GM18951 (cell line): Measurements from ENCODE around the gene PCSK5.
"Not testable (repeated sequence)": the region's sequence is repeated elsewhere in the genome, so short reads cannot be mapped to it uniquely, and the experiment has no call there.

ENCODE experiments used
- POLR2A ChIP-seq: IDR thresholded peaks from 4 replicates; pipeline ENCODE4 v1.6.1; 2011; ENCODE audit warnings: mild to moderate bottlenecking; ENCODE audit not compliant: insufficient read length, insufficient read depth; ENCODE audit errors: extremely low read depth
- in situ Hi-C: fragments of 300-500 bp; cut with MboI; formaldehyde crosslinking; loops from one replicate; pipeline ENCODE4 v1.12.0; 2022; ENCODE audit warnings: low sequenced_read_pairs, mixed read lengths, inconsistent platforms; ENCODE audit not compliant: unreplicated experiment

PCSK5 gene

DNA sequence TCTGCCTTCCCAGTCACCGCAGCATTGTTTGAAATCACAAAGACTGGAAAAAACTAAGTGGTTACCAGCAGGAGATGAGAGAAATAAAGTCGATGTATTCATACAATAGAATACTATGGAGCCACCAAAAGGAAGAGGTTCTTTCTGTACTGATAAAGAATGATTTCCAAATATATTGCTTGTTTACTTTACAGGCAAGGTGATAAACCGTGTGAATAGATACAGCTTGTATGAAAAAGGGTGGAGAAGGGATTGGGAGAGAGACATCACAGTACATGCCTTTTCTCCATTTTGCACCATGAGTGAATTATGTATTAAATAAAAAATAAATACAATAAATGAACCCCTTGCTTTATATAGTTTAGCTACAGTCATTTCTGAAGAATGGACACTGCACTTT lies 412.1 kb downstream of the PCSK5 start:
- in situ Hi-C loops = no loop called here
- no peak for TF ChIP-seq POLR2A

DNA sequence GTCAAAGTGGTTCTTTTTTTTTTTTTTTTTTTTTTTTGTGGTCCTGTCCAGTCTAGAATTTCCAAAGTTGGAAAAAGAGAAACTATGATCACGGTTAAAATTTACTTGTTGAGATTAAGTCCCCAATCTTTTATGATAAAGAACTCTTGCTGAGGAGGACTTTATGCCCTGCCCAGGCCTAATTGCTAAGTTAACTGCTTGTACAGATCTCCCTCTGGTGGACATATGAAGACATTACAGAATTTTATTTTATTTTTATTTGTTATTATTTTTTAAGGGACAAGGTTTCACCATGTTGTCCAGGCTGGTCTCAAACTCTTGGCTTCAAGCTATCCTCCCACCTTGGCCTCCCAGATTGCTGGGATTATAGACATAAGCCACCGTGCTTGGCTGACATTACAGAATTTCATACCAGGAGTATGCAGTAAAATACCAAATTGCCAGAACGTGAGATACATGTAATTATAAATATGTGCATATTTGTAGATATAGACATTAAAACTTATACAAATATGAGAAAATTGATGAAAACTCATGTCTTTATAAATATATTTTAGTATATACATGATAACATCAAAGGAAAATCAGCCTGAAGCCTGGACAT lies 412.6 kb downstream of the PCSK5 start:
- in situ Hi-C loops = no loop called here
- no peak for TF ChIP-seq POLR2A

DNA sequence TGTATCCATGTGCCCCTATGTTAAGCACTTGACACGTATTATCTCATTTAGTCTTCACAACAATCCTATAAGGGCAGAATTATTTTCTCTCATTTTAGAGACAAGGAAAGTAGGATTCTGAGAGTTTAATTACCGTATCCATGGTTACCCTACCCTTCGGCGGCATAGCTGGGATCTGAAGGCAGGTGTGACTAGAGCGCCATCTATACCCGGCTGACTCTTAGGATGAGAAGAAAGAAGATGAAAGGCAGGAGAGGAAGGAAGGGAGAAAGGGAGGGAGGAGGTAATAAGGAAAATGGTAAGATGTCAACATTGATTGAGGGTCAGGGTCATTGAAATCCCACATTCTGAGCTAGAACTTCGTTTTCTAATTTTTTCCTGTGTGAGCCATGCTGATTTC lies 416.6 kb downstream of the PCSK5 start:
- in situ Hi-C loops = not testable (repeated sequence)

DNA sequence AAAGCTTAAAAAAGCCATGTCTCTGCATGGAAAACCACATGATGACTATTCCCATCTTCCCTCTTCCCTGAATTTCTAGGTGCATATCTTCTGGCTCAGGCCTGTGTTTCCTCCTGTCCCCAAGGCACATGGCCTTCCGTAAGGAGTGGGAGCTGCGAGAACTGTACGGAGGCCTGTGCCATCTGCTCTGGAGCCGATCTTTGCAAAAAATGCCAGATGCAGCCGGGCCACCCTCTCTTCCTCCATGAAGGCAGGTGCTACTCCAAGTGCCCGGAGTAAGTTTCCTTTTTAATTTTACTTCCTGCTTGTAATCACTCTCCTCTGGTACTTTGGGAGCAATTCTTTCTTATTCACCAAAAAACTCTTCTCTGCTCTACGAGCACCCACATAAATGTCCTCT lies 420.1 kb downstream of the PCSK5 start:
- no peak for TF ChIP-seq POLR2A
- in situ Hi-C loops = no loop called here

DNA sequence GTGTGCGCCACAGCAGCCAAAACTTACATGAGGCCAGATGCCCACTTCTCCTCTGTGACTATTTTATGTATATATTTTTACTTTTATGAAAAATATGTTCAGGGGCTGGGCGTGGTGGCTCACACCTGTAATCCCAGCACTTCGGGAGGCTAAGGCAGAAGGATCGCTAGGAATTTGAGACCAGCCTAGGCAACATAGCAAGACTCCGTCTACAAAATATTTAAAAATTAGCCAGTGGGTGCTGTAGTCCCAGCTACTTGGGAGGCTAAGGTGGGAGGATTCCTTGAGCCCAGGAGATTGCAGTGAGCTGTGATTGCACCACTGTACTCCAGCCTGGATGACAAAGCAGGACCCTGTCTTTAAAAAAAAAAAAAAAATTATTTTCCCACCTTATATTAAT lies 420.5 kb downstream of the PCSK5 start:
- TF ChIP-seq POLR2A = no peak
- in situ Hi-C loops = no loop called here

DNA sequence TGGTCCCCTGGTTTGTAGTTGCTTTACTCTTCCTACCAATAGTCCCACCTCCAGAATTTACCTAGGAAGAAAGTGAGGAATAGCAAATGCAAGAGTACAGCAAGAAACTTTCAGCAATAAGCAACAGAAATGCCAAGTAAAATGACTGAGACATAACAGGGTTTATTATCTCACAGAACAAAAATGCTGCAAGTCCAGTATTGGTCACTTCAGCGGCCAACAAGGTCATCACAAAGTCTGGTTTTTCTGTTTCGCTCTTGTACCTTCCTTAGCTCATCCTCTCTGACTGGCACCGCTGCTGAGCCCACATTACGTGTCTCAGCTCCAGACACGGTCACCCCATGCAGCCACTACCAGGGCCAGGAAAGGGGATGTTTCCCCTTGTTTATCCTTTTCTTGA lies 421.1 kb downstream of the PCSK5 start:
- in situ Hi-C loops = no loop called here
- TF ChIP-seq POLR2A = no peak

DNA sequence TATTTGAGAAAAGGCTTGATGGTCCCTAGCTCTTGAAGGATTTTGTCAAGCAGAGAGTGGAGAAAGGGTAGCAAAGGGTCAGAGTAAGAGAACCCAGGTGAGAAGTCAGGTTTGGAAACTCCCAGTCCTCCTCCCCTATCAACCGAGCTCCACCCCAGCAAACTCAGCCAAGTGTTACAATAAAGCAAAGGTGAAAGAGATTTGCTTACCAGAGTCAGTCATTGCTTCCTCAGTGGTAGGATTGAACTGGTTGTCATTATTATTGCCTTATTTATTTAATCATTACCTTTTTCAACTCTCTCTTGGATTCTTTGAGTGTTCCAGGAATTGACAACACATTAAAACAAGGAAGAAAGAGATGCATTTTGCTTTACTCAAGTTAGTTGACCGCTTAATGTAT lies 423.3 kb downstream of the PCSK5 start:
- in situ Hi-C loops = no loop called here
- TF ChIP-seq POLR2A = no peak

DNA sequence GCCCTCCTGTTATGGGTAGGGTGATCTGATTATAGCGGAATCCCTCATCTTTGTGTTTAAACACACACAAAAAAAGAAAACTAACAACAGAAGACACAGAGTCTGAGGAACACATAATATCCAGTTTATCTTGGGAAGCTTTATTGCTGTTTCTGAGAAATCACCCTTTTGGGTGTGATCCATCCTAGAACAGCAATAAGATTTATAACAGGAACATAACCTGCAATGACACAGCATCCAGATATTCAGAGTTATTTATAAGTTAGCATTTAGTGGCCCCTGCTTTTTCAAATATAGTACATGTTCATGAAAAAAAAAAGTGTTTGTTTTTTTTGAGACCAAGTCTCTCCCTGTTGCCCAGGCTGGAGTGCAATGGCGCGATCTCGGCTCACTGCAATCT lies 423.8 kb downstream of the PCSK5 start:
- in situ Hi-C loops = no loop called here
- TF ChIP-seq POLR2A = no peak

DNA sequence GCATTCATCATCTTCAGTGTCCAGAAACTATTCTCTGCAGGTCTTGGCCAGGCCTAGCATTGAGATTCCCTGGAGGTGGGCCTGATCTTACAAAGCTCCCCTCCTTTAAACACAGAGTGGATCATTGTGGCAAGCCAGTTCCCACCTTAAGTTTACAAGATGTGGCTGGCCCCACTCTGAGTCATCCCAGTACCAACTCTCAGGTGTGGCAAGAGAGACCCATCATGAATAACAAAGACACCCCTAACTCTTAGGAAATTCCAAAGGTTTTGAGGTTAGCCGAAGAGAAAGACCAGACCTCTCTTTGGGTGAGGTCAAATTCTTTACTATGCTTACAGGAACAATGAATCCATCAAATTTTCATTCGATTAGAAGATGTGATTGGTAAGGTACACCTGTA lies 425.6 kb downstream of the PCSK5 start:
- in situ Hi-C loops = no loop called here

DNA sequence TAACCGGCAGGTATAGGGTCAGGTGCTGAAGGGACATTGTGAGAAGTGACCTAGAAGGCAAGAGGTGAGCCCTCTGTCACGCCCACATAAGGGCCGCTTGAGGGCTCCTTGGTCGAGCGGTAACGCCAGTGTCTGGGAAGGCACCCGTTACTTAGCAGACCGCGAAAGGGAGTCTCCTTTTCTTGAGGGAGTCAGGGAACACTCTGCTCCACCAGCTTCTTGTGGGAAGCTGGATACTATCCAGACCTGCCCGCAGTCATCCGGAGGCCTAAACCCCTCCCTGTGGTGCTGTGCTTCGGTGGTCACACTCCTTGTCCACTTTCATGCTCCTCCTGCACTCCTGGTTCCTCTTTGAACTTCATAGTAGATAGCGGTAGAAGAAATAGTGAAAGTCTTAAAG lies 429.0 kb downstream of the PCSK5 start:
- in situ Hi-C loops = not testable (repeated sequence)

More for the DNA sequence above, 425.6 kb downstream of the PCSK5 start:
- no peak for TF ChIP-seq POLR2A

DNA sequence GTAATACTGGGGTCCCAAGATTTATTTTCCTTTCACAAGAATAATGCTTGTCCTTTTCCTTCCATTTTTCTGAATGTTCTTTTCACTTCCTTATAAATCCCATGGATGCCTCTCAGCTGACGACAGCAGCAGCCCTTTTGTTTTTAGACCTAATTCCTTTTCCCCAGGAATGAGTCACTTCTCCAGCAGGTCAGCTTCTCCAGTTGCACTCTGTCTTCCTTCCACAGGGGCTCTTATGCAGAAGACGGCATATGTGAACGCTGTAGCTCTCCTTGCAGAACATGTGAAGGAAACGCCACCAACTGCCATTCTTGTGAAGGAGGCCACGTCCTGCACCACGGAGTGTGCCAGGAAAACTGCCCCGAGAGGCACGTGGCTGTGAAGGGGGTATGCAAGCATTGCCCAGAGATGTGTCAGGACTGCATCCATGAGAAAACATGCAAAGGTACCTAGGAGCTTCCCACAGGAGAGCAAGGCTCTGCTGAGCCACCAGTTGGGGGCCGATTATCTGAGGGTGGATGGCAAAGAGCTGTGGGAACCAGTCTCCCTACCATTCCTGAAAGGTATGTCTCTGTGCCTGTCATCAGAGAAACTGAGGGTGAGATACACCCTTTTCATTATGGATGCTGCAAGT lies 430.8 kb downstream of the PCSK5 start:
- in situ Hi-C loops = no loop called here
- TF ChIP-seq POLR2A = no peak

DNA sequence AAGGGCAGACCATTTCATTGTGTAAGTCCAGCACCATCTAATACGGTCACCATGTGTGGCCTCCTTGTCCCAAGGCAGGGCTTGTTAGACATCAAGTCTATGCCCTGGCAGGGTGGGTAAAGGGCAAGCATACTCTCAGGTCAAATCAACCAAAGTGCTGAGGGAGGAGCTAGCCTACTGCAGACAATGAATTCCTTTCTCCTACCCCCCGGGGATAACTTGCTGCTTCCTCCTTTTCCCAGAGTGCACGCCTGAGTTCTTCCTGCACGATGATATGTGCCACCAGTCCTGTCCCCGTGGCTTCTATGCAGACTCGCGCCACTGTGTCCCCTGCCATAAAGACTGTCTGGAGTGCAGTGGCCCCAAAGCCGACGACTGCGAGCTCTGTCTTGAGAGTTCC lies 432.3 kb downstream of the PCSK5 start:
- in situ Hi-C loops = no loop called here
- TF ChIP-seq POLR2A = no peak

DNA sequence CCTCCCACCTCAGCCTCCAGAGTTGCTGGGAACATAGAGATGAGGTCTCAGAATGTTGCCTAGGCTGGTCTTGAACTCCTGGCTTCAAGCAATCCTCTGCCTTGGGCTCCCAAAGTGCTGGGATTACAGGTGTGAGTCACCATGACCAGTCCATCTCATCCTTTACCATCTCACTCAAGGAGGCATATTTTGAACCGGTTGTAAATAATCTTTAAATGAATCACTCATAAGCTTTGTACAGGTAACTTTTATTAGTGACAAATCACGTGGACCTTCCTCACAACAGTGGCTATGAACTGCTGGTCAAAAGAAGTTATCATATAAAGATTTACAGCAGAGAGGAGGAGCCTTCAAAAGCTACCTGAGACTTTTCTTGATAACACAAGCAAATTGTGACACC lies 433.0 kb downstream of the PCSK5 start:
- no peak for TF ChIP-seq POLR2A
- in situ Hi-C loops = no loop called here

DNA sequence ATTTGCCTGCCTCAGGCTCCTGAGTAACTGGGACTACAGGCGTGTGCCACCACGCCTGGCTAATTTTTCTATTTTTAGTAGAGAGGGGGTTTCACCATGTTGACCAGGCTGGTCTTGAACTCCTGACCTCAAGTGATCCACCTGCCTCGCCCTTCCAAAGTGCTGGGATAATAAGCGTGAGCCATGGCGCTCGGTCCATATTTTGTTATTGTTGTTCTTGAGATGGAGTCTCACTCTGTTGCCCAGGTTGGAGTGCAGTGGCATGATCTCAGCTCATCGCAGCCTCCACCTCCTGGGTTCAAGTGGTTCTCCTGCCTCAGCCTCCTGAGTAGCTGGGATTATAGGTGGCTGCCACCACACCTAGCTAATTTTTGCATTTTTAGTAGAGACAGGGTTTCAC lies 433.6 kb downstream of the PCSK5 start:
- in situ Hi-C loops = not testable (repeated sequence)

DNA sequence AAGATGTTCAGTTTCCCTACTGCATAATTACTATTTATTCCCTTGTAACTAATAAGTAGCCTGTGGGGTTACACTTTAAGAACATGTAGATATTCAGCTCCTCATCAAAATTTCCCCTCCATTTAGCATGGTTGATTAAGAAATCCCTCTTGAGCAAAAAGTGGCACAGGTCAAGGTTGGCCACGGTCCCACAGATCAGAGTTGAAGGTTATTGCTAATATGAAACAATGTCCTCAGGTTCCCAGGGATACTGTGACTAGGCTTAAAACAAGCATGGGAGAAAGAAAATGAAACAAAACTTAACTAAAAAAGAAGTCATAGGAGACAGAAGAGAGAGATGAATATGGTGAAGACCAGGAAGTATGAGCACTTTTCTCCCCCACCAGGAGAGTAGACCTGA lies 439.6 kb downstream of the PCSK5 start:
- TF ChIP-seq POLR2A = no peak
- in situ Hi-C loops = no loop called here

DNA sequence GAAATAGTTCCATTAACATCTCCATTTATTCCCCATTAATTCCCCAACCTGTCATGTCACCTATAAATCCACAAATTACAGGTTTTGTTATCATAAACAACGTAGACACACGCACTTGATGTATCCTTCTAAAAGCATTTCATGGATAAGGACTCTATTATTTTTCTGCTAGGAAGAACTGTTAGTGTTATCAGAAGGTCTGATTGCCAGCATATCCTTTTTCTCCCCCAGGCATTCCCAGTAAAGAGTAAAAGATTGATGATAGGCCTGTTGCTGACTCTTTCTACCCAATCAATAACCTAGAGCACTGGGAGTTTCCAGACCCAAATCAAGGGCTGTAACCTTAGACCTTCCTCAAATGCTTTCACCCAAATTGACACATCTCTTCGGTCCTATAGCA lies 442.9 kb downstream of the PCSK5 start:
- TF ChIP-seq POLR2A = no peak
- in situ Hi-C loops = no loop called here
